ENCODE data around the gene FRMD1. TPM values are rescaled to one million over a fixed set of nuclear protein-coding genes. Genes with fewer than 3 reads are reported as not detected.

The FRMD1 gene
- total and polyA plus RNA-seq, 2 donors (not counting 1 experiment from before 2014, with no cell fraction given) = not detected

DNA sequence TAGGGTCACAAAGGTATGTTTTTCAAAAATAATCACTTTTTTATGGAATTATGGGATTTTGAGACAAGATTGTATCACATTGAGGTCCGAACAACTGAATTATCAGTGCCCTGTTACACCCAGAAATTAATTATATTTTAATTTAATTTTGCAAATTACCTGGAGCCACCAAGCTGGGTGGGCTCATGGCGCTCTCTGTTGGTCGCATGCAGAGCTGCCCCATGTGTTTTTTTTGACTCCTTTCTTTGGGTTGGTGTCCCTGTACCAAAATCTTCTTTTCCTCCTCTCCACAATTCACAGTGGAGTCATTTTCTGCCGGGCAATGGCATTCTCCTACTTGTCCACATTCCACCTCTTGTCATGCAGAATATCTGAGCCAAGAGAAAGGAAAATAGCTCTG is 38.9 kb upstream of the FRMD1 start:
- H3K4me1 Mint-ChIP-seq = no peaks in the 10 kb centered on the region
- Histone ChIP-seq H3K9me3 (ENCODE audit: control extremely low read depth in 1 of 3, control insufficient read depth in 2 of 3, insufficient read depth in 1 of 3, low read length in 2 of 3) (peaks cover 0 to 29% (median 0%) of the 10 kb centered on the region in 3 donors), H3K27me3 (replicated peaks in 1 of 4; ENCODE audit: control extremely low read depth in 1 of 4, control insufficient read depth in 3 of 4, insufficient read depth in 4 of 4, low read length in 3 of 4) (no peaks in the 10 kb centered on the region), H4K20me1 (ENCODE audit: control insufficient read depth, insufficient read depth, low read length, poor library complexity, severe bottlenecking) (no peaks in the 10 kb centered on the region), H3K36me3 (replicated peaks in 1 of 2; ENCODE audit: control extremely low read depth in 1 of 2, control insufficient read depth in 1 of 2, extremely low read depth in 1 of 2, insufficient read depth in 2 of 2, low read length in 1 of 2) (no peaks in the 10 kb centered on the region), H2AFZ (ENCODE audit: insufficient read depth, low read depth, low read length, poor library complexity, severe bottlenecking) (no peak overlapping the region), H3K27ac (ENCODE audit: low read length in 2 of 2) (no peak overlapping the region), H3K4me1 (ENCODE audit: control insufficient read depth in 2 of 2, insufficient read depth in 2 of 2, low read length in 2 of 2) (no peaks in the 10 kb centered on the region), H3K9ac (ENCODE audit: low read length) (no peak overlapping the region), H3K79me2 (ENCODE audit: control insufficient read depth, insufficient read depth, low read length) (no peaks in the 10 kb centered on the region), H3K4me2 (replicated peaks; ENCODE audit: low read depth, low read length, poor library complexity, severe bottlenecking) (no peak overlapping the region), H3K4me3 (ENCODE audit: control extremely low read depth in 1 of 5, extremely low read depth in 1 of 5, insufficient read depth in 1 of 5, low read depth in 2 of 5, low read length in 4 of 5) (no peak overlapping the region)
- CTCF ChIA-PET = no interaction called here
- TF ChIP-seq EZH2 (IDR thresholded peaks at IDR 0.05; ENCODE audit: borderline replicate concordance, insufficient read depth, low read depth, low read length, poor library complexity, severe bottlenecking) = no peak
- TF ChIP-seq, protein P1, sequence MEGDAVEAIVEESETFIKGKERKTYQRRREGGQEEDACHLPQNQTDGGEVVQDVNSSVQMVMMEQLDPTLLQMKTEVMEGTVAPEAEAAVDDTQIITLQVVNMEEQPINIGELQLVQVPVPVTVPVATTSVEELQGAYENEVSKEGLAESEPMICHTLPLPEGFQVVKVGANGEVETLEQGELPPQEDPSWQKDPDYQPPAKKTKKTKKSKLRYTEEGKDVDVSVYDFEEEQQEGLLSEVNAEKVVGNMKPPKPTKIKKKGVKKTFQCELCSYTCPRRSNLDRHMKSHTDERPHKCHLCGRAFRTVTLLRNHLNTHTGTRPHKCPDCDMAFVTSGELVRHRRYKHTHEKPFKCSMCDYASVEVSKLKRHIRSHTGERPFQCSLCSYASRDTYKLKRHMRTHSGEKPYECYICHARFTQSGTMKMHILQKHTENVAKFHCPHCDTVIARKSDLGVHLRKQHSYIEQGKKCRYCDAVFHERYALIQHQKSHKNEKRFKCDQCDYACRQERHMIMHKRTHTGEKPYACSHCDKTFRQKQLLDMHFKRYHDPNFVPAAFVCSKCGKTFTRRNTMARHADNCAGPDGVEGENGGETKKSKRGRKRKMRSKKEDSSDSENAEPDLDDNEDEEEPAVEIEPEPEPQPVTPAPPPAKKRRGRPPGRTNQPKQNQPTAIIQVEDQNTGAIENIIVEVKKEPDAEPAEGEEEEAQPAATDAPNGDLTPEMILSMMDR (IDR thresholded peaks at IDR 0.05) = no peak
- no CpG with 5 or more reads among the region's 4 CpGs for WGBS (ENCODE audit: insufficient coverage)
- POLR2A ChIA-PET = no interaction called here
- intact Hi-C loops (cut with micrococcal nuclease) = no loop called here
- ATAC-seq (ENCODE audit: low read depth) = no peak
- H3K27ac Mint-ChIP-seq = no peak overlapping the region
- no peak for DNase-seq
- H3K9me3 Mint-ChIP-seq (ENCODE audit: insufficient read depth) = no peaks in the 10 kb centered on the region
- H3K27me3 Mint-ChIP-seq = no peaks in the 10 kb centered on the region
- H3K4me3 Mint-ChIP-seq = no peak overlapping the region

DNA sequence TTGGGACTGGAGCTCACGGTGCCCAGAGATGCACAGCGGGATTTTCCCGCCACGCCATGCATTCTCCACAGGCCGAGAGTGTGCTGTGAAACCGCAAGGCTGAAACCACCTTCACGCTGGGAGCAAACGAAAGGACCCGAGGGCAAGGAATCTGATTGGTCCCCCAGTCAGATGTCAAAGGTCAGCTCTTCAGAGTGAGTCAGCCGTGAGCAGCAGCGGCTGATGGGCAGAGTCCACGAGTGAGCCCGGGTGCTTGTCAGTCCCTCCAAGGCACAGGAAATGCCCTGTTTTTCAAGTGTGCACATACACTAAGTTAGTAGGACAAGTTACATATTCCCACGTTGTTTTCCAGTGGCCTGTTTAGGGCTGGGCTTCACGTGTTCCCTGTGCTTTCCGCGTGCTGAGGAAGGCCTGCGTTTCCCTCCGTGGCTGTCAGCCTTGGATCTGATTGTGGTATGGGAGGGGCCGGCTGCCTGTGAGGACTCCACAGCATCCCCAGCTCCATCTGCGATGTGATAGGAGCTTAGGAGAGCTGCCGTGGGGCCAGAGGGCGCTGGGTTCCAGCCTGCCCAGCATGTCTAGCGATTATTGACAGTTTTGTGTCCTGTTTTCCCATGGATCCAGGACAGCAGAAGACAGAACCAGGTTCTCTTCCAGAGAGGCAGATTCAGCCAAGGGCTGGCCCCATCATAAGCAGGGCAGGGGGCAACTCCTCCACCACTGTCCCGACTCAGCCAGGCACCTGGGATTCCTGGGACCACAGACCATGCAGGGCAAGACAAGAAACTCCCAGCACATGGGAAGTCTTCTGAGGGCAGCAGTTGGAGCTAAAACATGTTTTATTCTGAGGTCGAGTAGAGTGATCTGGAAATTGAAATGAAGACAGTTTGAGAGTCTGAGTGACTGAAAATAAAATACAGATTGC is 38.2 kb upstream of the FRMD1 start:
- DNase-seq = no peak
- H3K9me3 ChIP-seq (ENCODE audit: control extremely low read depth in 1 of 3, control insufficient read depth in 2 of 3, insufficient read depth in 1 of 3, low read length in 2 of 3) = peaks cover 0 to 23% (median 0%) of the 10 kb centered on the region in 3 donors
- H4K20me1 ChIP-seq (ENCODE audit: control insufficient read depth, insufficient read depth, low read length, poor library complexity, severe bottlenecking) = no peaks in the 10 kb centered on the region
- H3K27ac ChIP-seq (ENCODE audit: low read length in 2 of 2) = no peak overlapping the region
- no peak overlapping the region for H3K4me3 ChIP-seq (ENCODE audit: control extremely low read depth in 1 of 5, extremely low read depth in 1 of 5, insufficient read depth in 1 of 5, low read depth in 2 of 5, low read length in 4 of 5)
- 86% methylated on average over 25 of the region's 26 CpGs for WGBS (ENCODE audit: insufficient coverage)
- CTCF ChIA-PET = no interaction called here
- no peak for ATAC-seq (ENCODE audit: low read depth)
- Mint-ChIP-seq H3K9me3 (ENCODE audit: insufficient read depth) (no peaks in the 10 kb centered on the region), H3K4me3 (no peak overlapping the region), H3K4me1 (no peaks in the 10 kb centered on the region), H3K27ac (no peak overlapping the region), H3K27me3 (no peaks in the 10 kb centered on the region)
- TF ChIP-seq, protein P1 (IDR thresholded peaks at IDR 0.05) = no peak
- no peak for TF ChIP-seq EZH2 (IDR thresholded peaks at IDR 0.05; ENCODE audit: borderline replicate concordance, insufficient read depth, low read depth, low read length, poor library complexity, severe bottlenecking)
- no peak overlapping the region for H3K4me2 ChIP-seq (replicated peaks; ENCODE audit: low read depth, low read length, poor library complexity, severe bottlenecking)
- H3K79me2 ChIP-seq (ENCODE audit: control insufficient read depth, insufficient read depth, low read length) = no peaks in the 10 kb centered on the region
- no peaks in the 10 kb centered on the region for H3K27me3 ChIP-seq (replicated peaks in 1 of 4; ENCODE audit: control extremely low read depth in 1 of 4, control insufficient read depth in 3 of 4, insufficient read depth in 4 of 4, low read length in 3 of 4)
- H3K4me1 ChIP-seq (ENCODE audit: control insufficient read depth in 2 of 2, insufficient read depth in 2 of 2, low read length in 2 of 2) = no peaks in the 10 kb centered on the region
- no peaks in the 10 kb centered on the region for H3K36me3 ChIP-seq (replicated peaks in 1 of 2; ENCODE audit: control extremely low read depth in 1 of 2, control insufficient read depth in 1 of 2, extremely low read depth in 1 of 2, insufficient read depth in 2 of 2, low read length in 1 of 2)
- H2AFZ ChIP-seq (ENCODE audit: insufficient read depth, low read depth, low read length, poor library complexity, severe bottlenecking) = no peak overlapping the region
- POLR2A ChIA-PET = no interaction called here
- H3K9ac ChIP-seq (ENCODE audit: low read length) = no peak overlapping the region
- intact Hi-C loops (cut with micrococcal nuclease) = no loop called here
